ENCODE measurements around the gene SCAP. TPM values are rescaled to one million over a fixed set of nuclear protein-coding genes. Genes with fewer than 3 reads are reported as not detected.
"Not testable (repeated sequence)": the region's sequence is repeated elsewhere in the genome, so short reads cannot be mapped to it uniquely, and the experiment has no call there.

SCAP gene
- total RNA-seq, 1 donor, result 81.4 TPM

- H3K79me2 ChIP-seq (ENCODE audit: insufficient read depth, low read length), result peaks cover 67% of the 10 kb centered on the region
- no peak overlapping the region for H3K4me2 ChIP-seq (ENCODE audit: insufficient read depth, low read length)
- H4K20me1 ChIP-seq (ENCODE audit: insufficient read depth, low read length), result peaks cover 33% of the 10 kb centered on the region
- no peaks in the 10 kb centered on the region for H3K27me3 ChIP-seq (ENCODE audit: insufficient read depth, low read length)
- TF ChIP-seq CTCF (IDR thresholded peaks at IDR 0.05; ENCODE audit: extremely low read depth, low read depth, low read length), result no peak
- no peak for DNase-seq (ENCODE audit: insufficient read length, low spot score, missing footprints)
- peaks cover 4% of the 10 kb centered on the region for H3K4me1 ChIP-seq (ENCODE audit: insufficient read depth, low read length)
- H3K9me3 ChIP-seq (ENCODE audit: low read depth, low read length), result no peaks in the 10 kb centered on the region
- H3K36me3 ChIP-seq (ENCODE audit: insufficient read depth, low read length), result no peaks in the 10 kb centered on the region
- no peak overlapping the region for H2AFZ ChIP-seq (ENCODE audit: low read length)
- H3K27ac ChIP-seq (ENCODE audit: low read depth, low read length), result no peak overlapping the region
- no peak overlapping the region for H3K4me3 ChIP-seq (ENCODE audit: insufficient read depth, low read length)
Measured at GRCh38 chr3:47469616-47470015, 6.1 kb downstream of the SCAP start.

GRCh38 chr3:47468315-47468714 is 7.4 kb downstream of the SCAP start:
- not testable (repeated sequence) for H3K4me3 ChIP-seq (ENCODE audit: insufficient read depth, low read length); H3K27ac ChIP-seq (ENCODE audit: low read depth, low read length); H2AFZ ChIP-seq (ENCODE audit: low read length); H3K4me2 ChIP-seq (ENCODE audit: insufficient read depth, low read length); H3K4me1 ChIP-seq (ENCODE audit: insufficient read depth, low read length); DNase-seq (ENCODE audit: insufficient read length, low spot score, missing footprints); H3K9me3 ChIP-seq (ENCODE audit: low read depth, low read length); H3K36me3 ChIP-seq (ENCODE audit: insufficient read depth, low read length); H3K27me3 ChIP-seq (ENCODE audit: insufficient read depth, low read length)
- Histone ChIP-seq H4K20me1 (ENCODE audit: insufficient read depth, low read length) (peaks cover 28% of the 10 kb centered on the region), H3K79me2 (ENCODE audit: insufficient read depth, low read length) (peaks cover 62% of the 10 kb centered on the region)

- DNase-seq (ENCODE audit: insufficient read length, low spot score, missing footprints), result no peak
- TF ChIP-seq CTCF (IDR thresholded peaks at IDR 0.05; ENCODE audit: extremely low read depth, low read depth, low read length), result no peak
- H3K9me3 ChIP-seq (ENCODE audit: low read depth, low read length), result no peaks in the 10 kb centered on the region
- peaks cover 52% of the 10 kb centered on the region for H3K79me2 ChIP-seq (ENCODE audit: insufficient read depth, low read length)
- no peak overlapping the region for H3K4me3 ChIP-seq (ENCODE audit: insufficient read depth, low read length)
- H3K4me1 ChIP-seq (ENCODE audit: insufficient read depth, low read length), result no peaks in the 10 kb centered on the region
- no peak overlapping the region for H2AFZ ChIP-seq (ENCODE audit: low read length)
- H4K20me1 ChIP-seq (ENCODE audit: insufficient read depth, low read length), result peaks cover 22% of the 10 kb centered on the region
- no peaks in the 10 kb centered on the region for H3K36me3 ChIP-seq (ENCODE audit: insufficient read depth, low read length)
- H3K27me3 ChIP-seq (ENCODE audit: insufficient read depth, low read length), result no peaks in the 10 kb centered on the region
- no peak overlapping the region for H3K27ac ChIP-seq (ENCODE audit: low read depth, low read length)
- H3K4me2 ChIP-seq (ENCODE audit: insufficient read depth, low read length), result no peak overlapping the region
Measured at GRCh38 chr3:47464588-47464987, 11.2 kb downstream of the SCAP start.

- H2AFZ ChIP-seq (ENCODE audit: low read length); H3K4me1 ChIP-seq (ENCODE audit: insufficient read depth, low read length); H3K27ac ChIP-seq (ENCODE audit: low read depth, low read length); H3K9me3 ChIP-seq (ENCODE audit: low read depth, low read length); DNase-seq (ENCODE audit: insufficient read length, low spot score, missing footprints); H3K4me3 ChIP-seq (ENCODE audit: insufficient read depth, low read length); H3K4me2 ChIP-seq (ENCODE audit: insufficient read depth, low read length); H3K27me3 ChIP-seq (ENCODE audit: insufficient read depth, low read length); H3K36me3 ChIP-seq (ENCODE audit: insufficient read depth, low read length): not testable (repeated sequence)
- Histone ChIP-seq H3K79me2 (ENCODE audit: insufficient read depth, low read length) (peaks cover 46% of the 10 kb centered on the region), H4K20me1 (ENCODE audit: insufficient read depth, low read length) (peaks cover 17% of the 10 kb centered on the region)
Measured at GRCh38 chr3:47459534-47460085, 16.1 kb downstream of the SCAP start.

GRCh38 chr3:47456984-47457383 is 18.8 kb downstream of the SCAP start:
- no peaks in the 10 kb centered on the region for H3K9me3 ChIP-seq (ENCODE audit: low read depth, low read length)
- no peak for DNase-seq (ENCODE audit: insufficient read length, low spot score, missing footprints)
- H3K36me3 ChIP-seq (ENCODE audit: insufficient read depth, low read length), result no peaks in the 10 kb centered on the region
- no peak overlapping the region for H2AFZ ChIP-seq (ENCODE audit: low read length)
- no peak overlapping the region for H3K27ac ChIP-seq (ENCODE audit: low read depth, low read length)
- no peak overlapping the region for H3K4me3 ChIP-seq (ENCODE audit: insufficient read depth, low read length)
- peaks cover 47% of the 10 kb centered on the region for H3K79me2 ChIP-seq (ENCODE audit: insufficient read depth, low read length)
- no peaks in the 10 kb centered on the region for H3K4me1 ChIP-seq (ENCODE audit: insufficient read depth, low read length)
- peaks cover 7% of the 10 kb centered on the region for H4K20me1 ChIP-seq (ENCODE audit: insufficient read depth, low read length)
- TF ChIP-seq CTCF (IDR thresholded peaks at IDR 0.05; ENCODE audit: extremely low read depth, low read depth, low read length), result no peak
- H3K4me2 ChIP-seq (ENCODE audit: insufficient read depth, low read length), result no peak overlapping the region
- H3K27me3 ChIP-seq (ENCODE audit: insufficient read depth, low read length), result no peaks in the 10 kb centered on the region
